GM23338 (cell line): ENCODE results near the gene ZNF628. TPM values are rescaled to one million over a fixed set of nuclear protein-coding genes. Genes with fewer than 3 reads are reported as not detected.

ENCODE experiments used
- ATAC-seq: fragments of 200-7000 bp; cut with Tn5 transposase; 3 replicates; pipeline ENCODE4 v1.9.1; 2020
- DNase-seq: peaks from one replicate; pipeline ENCODE4 v3.0.0-alpha.2; 2015; ENCODE audit warnings: low spot score
- H2AFZ ChIP-seq: fragments of 200-600 bp; sonication (generic); 2 replicates; pipeline ENCODE4 v1.8.0; 2016; ENCODE audit warnings: antibody characterized with exemption, mild to moderate bottlenecking, moderate library complexity
- H3F3A ChIP-seq: fragments of 200-600 bp; sonication (generic); replicated peaks from 2 replicates; pipeline ENCODE4 v1.8.0; 2017; ENCODE audit warnings: antibody characterized with exemption, mixed run types, low read depth
- H3K27ac ChIP-seq: fragments of 200-600 bp; sonication (generic); 2 replicates; pipeline ENCODE4 v1.6.1; 2016; ENCODE audit warnings: low read depth
- H3K27me3 ChIP-seq: fragments of 200-600 bp; sonication (generic); 2 replicates; pipeline ENCODE4 v1.8.0; 2016; ENCODE audit warnings: mild to moderate bottlenecking, mixed run types, moderate library complexity; ENCODE audit not compliant: insufficient read depth
- H3K36me3 ChIP-seq: fragments of 200-600 bp; sonication (generic); 2 replicates; pipeline ENCODE4 v1.8.0; 2016; ENCODE audit warnings: mild to moderate bottlenecking; ENCODE audit not compliant: insufficient read depth
- H3K4me1 ChIP-seq: fragments of 200-600 bp; sonication (generic); 2 replicates; pipeline ENCODE4 v1.8.0; 2016; ENCODE audit warnings: mild to moderate bottlenecking, moderate library complexity; ENCODE audit not compliant: insufficient read depth
- H3K4me2 ChIP-seq: fragments of 200-600 bp; sonication (generic); 2 replicates; pipeline ENCODE4 v1.7.1; 2017; ENCODE audit warnings: mixed run types
- H3K4me3 ChIP-seq: fragments of 200-600 bp; sonication (generic); 2 replicates; pipeline ENCODE4 v1.6.1; 2016; ENCODE audit warnings: mixed run types
- H3K79me2 ChIP-seq: fragments of 200-600 bp; sonication (generic); replicated peaks from 2 replicates; pipeline ENCODE4 v1.8.0; 2017; ENCODE audit warnings: mild to moderate bottlenecking; ENCODE audit not compliant: insufficient read depth
- H3K9me2 ChIP-seq: fragments of 200-600 bp; sonication (generic); 2 replicates; pipeline ENCODE4 v1.8.0; 2017; ENCODE audit not compliant: insufficient read depth
- H4K20me1 ChIP-seq: fragments of 200-600 bp; sonication (generic); replicated peaks from 2 replicates; pipeline ENCODE4 v1.8.0; 2017; ENCODE audit warnings: mild to moderate bottlenecking; ENCODE audit not compliant: insufficient read depth
- H3K27ac Mint-ChIP-seq: 2 replicates; pipeline ENCODE4 v1.8.0; 2020; ENCODE audit warnings: inconsistent platforms, mild to moderate bottlenecking, moderate library complexity, mixed read lengths
- H3K27me3 Mint-ChIP-seq: 3 replicates; pipeline ENCODE4 v1.8.0; 2022; ENCODE audit warnings: low read depth, mild to moderate bottlenecking, moderate library complexity, mixed read lengths, inconsistent platforms; ENCODE audit not compliant: insufficient read depth, poor library complexity
- H3K36me3 Mint-ChIP-seq: 3 replicates; pipeline ENCODE4 v1.8.0; 2021; ENCODE audit warnings: low read depth, mild to moderate bottlenecking, inconsistent platforms, moderate library complexity, mixed read lengths
- H3K4me1 Mint-ChIP-seq: 3 replicates; pipeline ENCODE4 v1.8.0; 2020; ENCODE audit warnings: mild to moderate bottlenecking, inconsistent platforms, mixed read lengths
- H3K4me3 Mint-ChIP-seq: 3 replicates; pipeline ENCODE4 v1.8.0; 2021; ENCODE audit warnings: moderate library complexity, mild to moderate bottlenecking, inconsistent platforms, mixed read lengths
- H3K9me3 Mint-ChIP-seq: 3 replicates; pipeline ENCODE4 v1.8.0; 2020; ENCODE audit warnings: moderate library complexity, mild to moderate bottlenecking, inconsistent platforms, mixed read lengths
- ETS1 ChIP-seq: IDR thresholded peaks from 2 replicates; pipeline ENCODE4 v1.6.1; 2016; ENCODE audit warnings: antibody characterized with exemption
- EZH2 ChIP-seq: fragments of 200-600 bp; sonication (generic); IDR thresholded peaks from one replicate; pipeline ENCODE4 v1.8.0; 2017; ENCODE audit warnings: antibody characterized with exemption, mild to moderate bottlenecking, low read depth; ENCODE audit not compliant: unreplicated experiment
- POLR2AphosphoS5 ChIP-seq: IDR thresholded peaks from 2 replicates; pipeline ENCODE4 v1.6.1; 2016; ENCODE audit warnings: antibody characterized with exemption, low read depth
- ZNF331 ChIP-seq: fragments of 250-450 bp; sonication (Bioruptor Pico); IDR thresholded peaks from 2 replicates; pipeline ENCODE4 v1.5.0; 2020; ENCODE audit warnings: low read depth, mild to moderate bottlenecking, moderate library complexity
- polyA plus RNA-seq: library from polyadenylated mRNA; unstranded; fragments of >200 nt; fragmentation: Nextera tagmentation; extraction: Ambion mirVana; gene quantifications from 2 replicates; pipeline ENCODE4 v1.2.1, GENCODE V29; 2016
- total RNA-seq: library from RNA; depleted of rRNA; stranded (reverse); fragments of >200 nt; shearing (Covaris generic); gene quantifications from 2 replicates; pipeline ENCODE4 v1.2.3, GENCODE V29; 2014
- TF ChIP-seq, protein P1 (sequence below): fragments of 250-450 bp; sonication (Bioruptor Pico); IDR thresholded peaks from 2 replicates; pipeline ENCODE4 v1.5.0; 2020; ENCODE audit warnings: mild to moderate bottlenecking, moderate library complexity
- TF ChIP-seq, protein P2 (sequence below), 2 experiments: fragments of 200-600 bp in 1 of 2; sonication (generic) in 1 of 2; conservative IDR thresholded peaks; 2 replicates each; pipeline versions ENCODE4 v1.5.1 to v1.6.1; 2016 to 2017; ENCODE audit warnings: antibody characterized with exemption in 2 of 2, low read depth in 2 of 2, mild to moderate bottlenecking in 2 of 2, moderate library complexity in 1 of 2

Gene ZNF628
- total and polyA plus RNA-seq, 2 experiments from 2014 or later: 4.9 to 10.7 TPM

DNA sequence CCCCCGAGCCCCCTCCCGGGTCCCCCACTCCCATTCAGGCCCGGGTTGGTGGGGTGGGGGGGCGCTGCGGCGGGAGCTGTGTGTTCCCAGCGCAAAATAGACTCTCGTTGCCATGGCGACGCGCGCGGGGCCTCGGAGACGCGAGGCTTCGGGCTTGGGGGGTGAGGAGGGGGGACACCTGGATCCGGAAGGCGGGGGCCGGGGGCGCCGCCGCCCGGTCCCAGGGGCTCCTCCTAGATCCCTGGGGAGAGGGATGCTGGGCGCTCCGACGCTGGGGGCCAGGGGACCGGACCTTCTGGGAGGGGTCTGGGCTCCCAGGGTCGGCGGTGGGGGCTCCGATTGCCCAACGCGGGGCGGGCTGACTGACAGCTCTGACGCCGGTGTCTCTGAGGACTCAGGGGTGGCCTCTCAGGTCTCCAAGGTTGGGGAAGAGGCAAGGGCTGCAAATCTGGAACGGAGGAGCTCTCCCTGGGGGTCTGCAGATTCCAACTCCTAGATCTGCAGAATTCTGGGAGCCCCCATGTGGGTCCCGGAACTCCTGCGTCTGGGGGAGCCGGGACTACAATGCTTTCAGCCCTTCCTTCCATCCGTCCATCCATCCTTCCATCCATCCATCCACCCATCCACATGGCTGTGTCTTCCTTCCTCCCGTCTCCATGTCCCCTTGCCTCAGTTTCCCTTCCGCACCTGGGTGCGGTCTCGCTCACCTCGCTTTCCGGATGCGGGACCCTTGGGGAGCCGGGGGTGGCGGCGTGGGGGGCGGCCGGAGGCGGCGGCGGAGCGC, 24.3 kb upstream of the ZNF628 start:
- Mint-ChIP-seq H3K4me1 (peaks cover 3% of the 10 kb centered on the region; the same call in 1 of the 3 replicates), H3K36me3 (peaks cover 15% of the 10 kb centered on the region), H3K4me3 (peak overlapping the region; percentile 77), H3K27ac (no peak overlapping the region), H3K9me3 (no peaks in the 10 kb centered on the region), H3K27me3 (peaks cover 31% of the 10 kb centered on the region)
- DNase-seq: no peak
- TF ChIP-seq ETS1: no peak
- peak; percentile 24 for TF ChIP-seq EZH2
- Histone ChIP-seq H3K4me3 (peak overlapping the region; percentile 66), H3K4me1 (peaks cover 3% of the 10 kb centered on the region; the same call in 1 of the 2 replicates), H3F3A (0 out of 2 replicates have a peak, but pooled peaks cover 2% of the 10 kb centered on the region), H3K9me2 (no peaks in the 10 kb centered on the region), H4K20me1 (no peaks in the 10 kb centered on the region; the same call in 1 of the 2 replicates), H3K4me2 (peak overlapping the region; percentile 87), H2AFZ (no peak overlapping the region), H3K27me3 (peaks cover 44% of the 10 kb centered on the region), H3K36me3 (no peaks in the 10 kb centered on the region), H3K27ac (no peak overlapping the region), H3K79me2 (no peaks in the 10 kb centered on the region)
- ATAC-seq: no peak; the same call in 2 of the 3 replicates

GRCh38 chr19:55452749-55453346, 23.6 kb upstream of the ZNF628 start:
- Histone ChIP-seq H3K9me2 (no peaks in the 10 kb centered on the region), H3K27ac (no peak overlapping the region), H3K79me2 (no peaks in the 10 kb centered on the region), H3K27me3 (peaks cover 37% of the 10 kb centered on the region), H3K36me3 (no peaks in the 10 kb centered on the region), H3K4me1 (peaks cover 3% of the 10 kb centered on the region; the same call in 1 of the 2 replicates), H4K20me1 (no peaks in the 10 kb centered on the region; the same call in 1 of the 2 replicates), H3K4me2 (peak overlapping the region; percentile 87), H3F3A (no peaks in the 10 kb centered on the region), H3K4me3 (peak overlapping the region; percentile 66), H2AFZ (no peak overlapping the region)
- H3K36me3 Mint-ChIP-seq: peaks cover 15% of the 10 kb centered on the region
- TF ChIP-seq ETS1 (no peak), EZH2 (no peak), POLR2AphosphoS5 (peak; percentile 56), ZNF331 (CRISPR knock-in tag) (no peak)
- TF ChIP-seq, protein P1, sequence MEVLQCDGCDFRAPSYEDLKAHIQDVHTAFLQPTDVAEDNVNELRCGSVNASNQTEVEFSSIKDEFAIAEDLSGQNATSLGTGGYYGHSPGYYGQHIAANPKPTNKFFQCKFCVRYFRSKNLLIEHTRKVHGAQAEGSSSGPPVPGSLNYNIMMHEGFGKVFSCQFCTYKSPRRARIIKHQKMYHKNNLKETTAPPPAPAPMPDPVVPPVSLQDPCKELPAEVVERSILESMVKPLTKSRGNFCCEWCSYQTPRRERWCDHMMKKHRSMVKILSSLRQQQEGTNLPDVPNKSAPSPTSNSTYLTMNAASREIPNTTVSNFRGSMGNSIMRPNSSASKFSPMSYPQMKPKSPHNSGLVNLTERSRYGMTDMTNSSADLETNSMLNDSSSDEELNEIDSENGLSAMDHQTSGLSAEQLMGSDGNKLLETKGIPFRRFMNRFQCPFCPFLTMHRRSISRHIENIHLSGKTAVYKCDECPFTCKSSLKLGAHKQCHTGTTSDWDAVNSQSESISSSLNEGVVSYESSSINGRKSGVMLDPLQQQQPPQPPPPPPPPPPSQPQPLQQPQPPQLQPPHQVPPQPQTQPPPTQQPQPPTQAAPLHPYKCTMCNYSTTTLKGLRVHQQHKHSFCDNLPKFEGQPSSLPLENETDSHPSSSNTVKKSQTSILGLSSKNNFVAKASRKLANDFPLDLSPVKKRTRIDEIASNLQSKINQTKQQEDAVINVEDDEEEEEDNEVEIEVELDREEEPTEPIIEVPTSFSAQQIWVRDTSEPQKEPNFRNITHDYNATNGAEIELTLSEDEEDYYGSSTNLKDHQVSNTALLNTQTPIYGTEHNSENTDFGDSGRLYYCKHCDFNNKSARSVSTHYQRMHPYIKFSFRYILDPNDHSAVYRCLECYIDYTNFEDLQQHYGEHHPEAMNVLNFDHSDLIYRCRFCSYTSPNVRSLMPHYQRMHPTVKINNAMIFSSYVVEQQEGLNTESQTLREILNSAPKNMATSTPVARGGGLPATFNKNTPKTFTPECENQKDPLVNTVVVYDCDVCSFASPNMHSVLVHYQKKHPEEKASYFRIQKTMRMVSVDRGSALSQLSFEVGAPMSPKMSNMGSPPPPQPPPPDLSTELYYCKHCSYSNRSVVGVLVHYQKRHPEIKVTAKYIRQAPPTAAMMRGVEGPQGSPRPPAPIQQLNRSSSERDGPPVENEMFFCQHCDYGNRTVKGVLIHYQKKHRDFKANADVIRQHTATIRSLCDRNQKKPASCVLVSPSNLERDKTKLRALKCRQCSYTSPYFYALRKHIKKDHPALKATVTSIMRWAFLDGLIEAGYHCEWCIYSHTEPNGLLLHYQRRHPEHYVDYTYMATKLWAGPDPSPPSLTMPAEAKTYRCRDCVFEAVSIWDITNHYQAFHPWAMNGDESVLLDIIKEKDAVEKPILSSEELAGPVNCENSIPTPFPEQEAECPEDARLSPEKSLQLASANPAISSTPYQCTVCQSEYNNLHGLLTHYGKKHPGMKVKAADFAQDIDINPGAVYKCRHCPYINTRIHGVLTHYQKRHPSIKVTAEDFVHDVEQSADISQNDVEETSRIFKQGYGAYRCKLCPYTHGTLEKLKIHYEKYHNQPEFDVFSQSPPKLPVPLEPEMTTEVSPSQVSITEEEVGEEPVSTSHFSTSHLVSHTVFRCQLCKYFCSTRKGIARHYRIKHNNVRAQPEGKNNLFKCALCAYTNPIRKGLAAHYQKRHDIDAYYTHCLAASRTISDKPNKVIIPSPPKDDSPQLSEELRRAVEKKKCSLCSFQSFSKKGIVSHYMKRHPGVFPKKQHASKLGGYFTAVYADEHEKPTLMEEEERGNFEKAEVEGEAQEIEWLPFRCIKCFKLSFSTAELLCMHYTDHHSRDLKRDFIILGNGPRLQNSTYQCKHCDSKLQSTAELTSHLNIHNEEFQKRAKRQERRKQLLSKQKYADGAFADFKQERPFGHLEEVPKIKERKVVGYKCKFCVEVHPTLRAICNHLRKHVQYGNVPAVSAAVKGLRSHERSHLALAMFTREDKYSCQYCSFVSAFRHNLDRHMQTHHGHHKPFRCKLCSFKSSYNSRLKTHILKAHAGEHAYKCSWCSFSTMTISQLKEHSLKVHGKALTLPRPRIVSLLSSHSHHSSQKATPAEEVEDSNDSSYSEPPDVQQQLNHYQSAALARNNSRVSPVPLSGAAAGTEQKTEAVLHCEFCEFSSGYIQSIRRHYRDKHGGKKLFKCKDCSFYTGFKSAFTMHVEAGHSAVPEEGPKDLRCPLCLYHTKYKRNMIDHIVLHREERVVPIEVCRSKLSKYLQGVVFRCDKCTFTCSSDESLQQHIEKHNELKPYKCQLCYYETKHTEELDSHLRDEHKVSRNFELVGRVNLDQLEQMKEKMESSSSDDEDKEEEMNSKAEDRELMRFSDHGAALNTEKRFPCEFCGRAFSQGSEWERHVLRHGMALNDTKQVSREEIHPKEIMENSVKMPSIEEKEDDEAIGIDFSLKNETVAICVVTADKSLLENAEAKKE (CRISPR knock-in tag): no peak
- TF ChIP-seq, protein P2, sequence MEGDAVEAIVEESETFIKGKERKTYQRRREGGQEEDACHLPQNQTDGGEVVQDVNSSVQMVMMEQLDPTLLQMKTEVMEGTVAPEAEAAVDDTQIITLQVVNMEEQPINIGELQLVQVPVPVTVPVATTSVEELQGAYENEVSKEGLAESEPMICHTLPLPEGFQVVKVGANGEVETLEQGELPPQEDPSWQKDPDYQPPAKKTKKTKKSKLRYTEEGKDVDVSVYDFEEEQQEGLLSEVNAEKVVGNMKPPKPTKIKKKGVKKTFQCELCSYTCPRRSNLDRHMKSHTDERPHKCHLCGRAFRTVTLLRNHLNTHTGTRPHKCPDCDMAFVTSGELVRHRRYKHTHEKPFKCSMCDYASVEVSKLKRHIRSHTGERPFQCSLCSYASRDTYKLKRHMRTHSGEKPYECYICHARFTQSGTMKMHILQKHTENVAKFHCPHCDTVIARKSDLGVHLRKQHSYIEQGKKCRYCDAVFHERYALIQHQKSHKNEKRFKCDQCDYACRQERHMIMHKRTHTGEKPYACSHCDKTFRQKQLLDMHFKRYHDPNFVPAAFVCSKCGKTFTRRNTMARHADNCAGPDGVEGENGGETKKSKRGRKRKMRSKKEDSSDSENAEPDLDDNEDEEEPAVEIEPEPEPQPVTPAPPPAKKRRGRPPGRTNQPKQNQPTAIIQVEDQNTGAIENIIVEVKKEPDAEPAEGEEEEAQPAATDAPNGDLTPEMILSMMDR (conservative IDR thresholded peaks at IDR 0.05; ENCODE audit: low read depth in 2 of 2): peak in 1 of 2 experiments; percentile 11; a peak in 2 of 4 replicates
- H3K4me1 Mint-ChIP-seq: peaks cover 6% of the 10 kb centered on the region; the same call in 2 of the 3 replicates
- peak; percentile 82 for ATAC-seq
- peaks cover 31% of the 10 kb centered on the region for H3K27me3 Mint-ChIP-seq
- H3K4me3 Mint-ChIP-seq: peak overlapping the region; percentile 77
- no peaks in the 10 kb centered on the region for H3K9me3 Mint-ChIP-seq
- peak; percentile 95 for DNase-seq
- no peak overlapping the region for H3K27ac Mint-ChIP-seq
